RPMI7951 (cell line): Measurements from ENCODE around the gene MEPCE. TPM values are rescaled to one million over a fixed set of nuclear protein-coding genes. Genes with fewer than 3 reads are reported as not detected.

Source experiments
- total RNA-seq: library from RNA; depleted of rRNA; stranded (reverse); fragments of >200 nt; shearing (Covaris generic); gene quantifications from 2 replicates; pipeline ENCODE4 v1.2.3, GENCODE V29; 2014; rRNA removed

Gene MEPCE
- total RNA-seq, 1 experiment from 2014 or later = 22.2 TPM

Other genes starting within 250 kb of the MEPCE start
- gene PVRIG, start 209.9 kb upstream of the MEPCE start, total RNA-seq = not detected in 2 replicates
- gene SPDYE3, start 122.1 kb upstream of the MEPCE start, total RNA-seq = not detected in 2 replicates
- 7.7 and 10.1 TPM in 2 replicates for gene PILRB, start 71.7 kb upstream of the MEPCE start, total RNA-seq
- not detected in 2 replicates for gene PILRA, start 56.3 kb upstream of the MEPCE start, total RNA-seq
- gene ZCWPW1, start 1.1 kb upstream of the MEPCE start, total RNA-seq = 0.20 and 3.7 TPM in 2 replicates
- gene PPP1R35, start 6.7 kb downstream of the MEPCE start, total RNA-seq = 30.5 and 40.4 TPM in 2 replicates
- gene SPACDR, start 34.4 kb downstream of the MEPCE start, total RNA-seq = 0.39 TPM in 1 of 2 replicates, not detected in the other
- 12.5 and 23.6 TPM in 2 replicates for gene TSC22D4, start 49.4 kb downstream of the MEPCE start, total RNA-seq
- not detected in 2 replicates for gene NYAP1, start 54.1 kb downstream of the MEPCE start, total RNA-seq
- 6.5 and 7.2 TPM in 2 replicates for gene AGFG2, start 109.4 kb downstream of the MEPCE start, total RNA-seq
- 2.1 TPM in 1 of 2 replicates, not detected in the other for gene SAP25, start 144.1 kb downstream of the MEPCE start, total RNA-seq
- gene LRCH4, start 156.3 kb downstream of the MEPCE start, total RNA-seq = 8.3 and 10.8 TPM in 2 replicates
- 0.49 and 0.72 TPM in 2 replicates for gene FBXO24, start 156.5 kb downstream of the MEPCE start, total RNA-seq
- 175 and 237 TPM in 2 replicates for gene PCOLCE, start 172.5 kb downstream of the MEPCE start, total RNA-seq
- gene MOSPD3, start 182.7 kb downstream of the MEPCE start, total RNA-seq = 19.7 and 28.7 TPM in 2 replicates
- 0.12 and 0.98 TPM in 2 replicates for gene TFR2, start 211.7 kb downstream of the MEPCE start, total RNA-seq
- gene ACTL6B, start 226.6 kb downstream of the MEPCE start, total RNA-seq = not detected in 2 replicates
- 89.4 and 125 TPM in 2 replicates for gene GNB2, start 243.9 kb downstream of the MEPCE start, total RNA-seq